HepG2 (cell line): Measurements from ENCODE around the gene SCAPER. TPM values are rescaled to one million over a fixed set of nuclear protein-coding genes. Genes with fewer than 3 reads are reported as not detected.

Experiments used
- ATAC-seq: fragments of 200-7000 bp; cut with Tn5 transposase; 3 replicates; pipeline ENCODE4 v1.9.1; 2020; ENCODE audit warnings: mild to moderate bottlenecking, moderate library complexity
- BruUV-seq: library from RNA; stranded (reverse); fragments of 400-500 nt; replicated peaks from 2 replicates; lab custom pipeline; 2021; lab: Mats Ljungman, UMichigan
- CTCF ChIA-PET: fragments of 300-600 bp; formaldehyde crosslinking; extraction: SDS; loops from one replicate; lab custom pipeline; 2021; ENCODE audit warnings: low total read pairs, inconsistent platforms, low intra/inter-chr PET ratio; lab: Yijun Ruan, JAX
- POLR2A ChIA-PET: fragments of 350-600 bp; sonication (Branson Sonifier 250); formaldehyde crosslinking; loops from one replicate; lab custom pipeline; 2020; ENCODE audit warnings: antibody characterized with exemption, inconsistent platforms; lab: Yijun Ruan, JAX
- DNase-seq: peaks from one replicate; pipeline ENCODE4 v3.0.0-alpha.2; 2015; ENCODE audit warnings: low spot score
- FAIRE-seq: peaks from 3 replicates; lab custom pipeline; 2011; peaks lifted over from hg19 to GRCh38; lab: Jason Lieb, UNC
- H2AFZ ChIP-seq: one replicate; pipeline ENCODE4 v1.6.1; 2011; ENCODE audit warnings: low read length, inconsistent platforms
- H3K27ac ChIP-seq: fragments of 300-600 bp; 3 replicates; pipeline ENCODE4 v1.8.0; 2011; ENCODE audit warnings: mixed run types, mild to moderate bottlenecking, mixed read lengths, low read length, inconsistent platforms; ENCODE audit not compliant: insufficient read depth; ENCODE audit errors: extremely low read length
- H3K27me3 ChIP-seq, 2 experiments: fragments of 200-600 bp in 1 of 2; 2 replicates in 1 of 2; 3 replicates in 1 of 2; pipeline versions ENCODE4 v1.6.0 to v1.8.0; 2011; ENCODE audit warnings: low read length in 2 of 2, mild to moderate bottlenecking in 2 of 2, moderate library complexity in 2 of 2, inconsistent platforms in 1 of 2; ENCODE audit not compliant: insufficient read depth in 2 of 2, control insufficient read depth in 1 of 2
- H3K36me3 ChIP-seq, 2 experiments: fragments of 200-600 bp in 1 of 2; replicated peaks in 1 of 2; 2 replicates in 1 of 2; 3 replicates in 1 of 2; pipeline versions ENCODE4 v1.5.1 to v1.8.0; 2011; ENCODE audit warnings: low read length in 2 of 2, inconsistent platforms in 1 of 2; ENCODE audit not compliant: insufficient read depth in 2 of 2, control insufficient read depth in 1 of 2
- H3K4me1 ChIP-seq: 2 replicates; pipeline ENCODE4 v1.5.1; 2012; ENCODE audit warnings: low read length, inconsistent platforms; ENCODE audit not compliant: insufficient read depth
- H3K4me2 ChIP-seq: 2 replicates; pipeline ENCODE4 v1.6.0; 2011; ENCODE audit warnings: low read depth, low read length, inconsistent platforms
- H3K4me3 ChIP-seq, 3 experiments: fragments of 200-600 bp in 1 of 3; sonication (generic), shearing (Covaris generic) in 1 of 3; replicated peaks in 1 of 3; 2 replicates each; pipeline ENCODE4 v1.5.1; 2011 to 2016; ENCODE audit warnings: low read length in 3 of 3, inconsistent platforms in 2 of 3, low read depth in 2 of 3, mild to moderate bottlenecking in 2 of 3, control low read depth in 1 of 3, mixed read lengths in 1 of 3; ENCODE audit not compliant: insufficient read depth in 1 of 3
- H3K79me2 ChIP-seq: one replicate; pipeline ENCODE4 v1.6.1; 2011; ENCODE audit warnings: low read length, inconsistent platforms; ENCODE audit not compliant: insufficient read depth
- H3K9ac ChIP-seq: 2 replicates; pipeline ENCODE4 v1.6.0; 2011; ENCODE audit warnings: mild to moderate bottlenecking, low read depth, low read length, inconsistent platforms; ENCODE audit not compliant: insufficient read depth
- H3K9me3 ChIP-seq: 2 replicates; pipeline ENCODE4 v1.5.1; 2012; ENCODE audit warnings: mild to moderate bottlenecking, low read length
- H4K20me1 ChIP-seq: 2 replicates; pipeline ENCODE4 v1.6.0; 2011; ENCODE audit warnings: inconsistent platforms, mild to moderate bottlenecking, low read length, moderate library complexity; ENCODE audit not compliant: insufficient read depth
- ETS1 ChIP-seq: sonication (generic); formaldehyde crosslinking; IDR thresholded peaks from 2 replicates; pipeline ENCODE4 v1.4.0; 2020; ENCODE audit warnings: missing genetic modification reagents
- NFYB ChIP-seq: sonication (generic); formaldehyde crosslinking; IDR thresholded peaks from 2 replicates; pipeline ENCODE4 v1.4.0; 2020; ENCODE audit warnings: missing genetic modification reagents
- NRL ChIP-seq: sonication (generic); formaldehyde crosslinking; IDR thresholded peaks from 2 replicates; pipeline ENCODE4 v1.5.0; 2020; ENCODE audit warnings: missing genetic modification reagents, mild to moderate bottlenecking, moderate library complexity, borderline replicate concordance
- PLRG1 ChIP-seq: fragments of 450-650 bp; conservative IDR thresholded peaks from 2 replicates; pipeline ENCODE4 v1.6.1; 2016
- ZNF615 ChIP-seq: sonication (generic); formaldehyde crosslinking; IDR thresholded peaks from 2 replicates; pipeline ENCODE4 v1.5.0; 2020; ENCODE audit warnings: mild to moderate bottlenecking, missing genetic modification reagents, borderline replicate concordance
- ZNF773 ChIP-seq: sonication (generic); formaldehyde crosslinking; IDR thresholded peaks from 2 replicates; pipeline ENCODE4 v1.4.0; 2020; ENCODE audit warnings: missing genetic modification reagents, borderline replicate concordance
- WGBS: methylation state at CpG from one replicate; pipeline ENCODE4 v1.1.6; 2017; ENCODE audit warnings: low lambda C conversion rate; 5-methylcytosine and 5-hydroxymethylcytosine counted together
- in situ Hi-C: cut with HindIII; loops from 2 replicates; pipeline ENCODE4 v1.10.0; 2017; ENCODE audit warnings: low pct_unique_long_range_greater_than_20kb; ENCODE audit not compliant: extremely low pct_ligation_motif_present
- intact Hi-C: fragments of 100-400 bp; cut with micrococcal nuclease; formaldehyde crosslinking; loops from one replicate; pipeline ENCODE4 v1.10.0; 2022; ENCODE audit not compliant: unreplicated experiment
- polyA plus RNA-seq, 8 experiments: library from polyadenylated mRNA; depleted of rRNA in 3 of 8; stranded (reverse) in 7 of 8; unstranded in 1 of 8; fragments of >200 nt; fragmentation: Illumina TruSeq in 4 of 8; extraction: Trizol in 4 of 8; gene quantifications; 2 replicates each; pipeline versions ENCODE4 v1.2.1 to v1.2.3, GENCODE V29; 2011 to 2016; ENCODE audit warnings: low read depth in 4 of 8, missing spikeins in 1 of 8, mixed read lengths in 1 of 8; ENCODE audit not compliant: insufficient read depth in 1 of 8
- total RNA-seq, 5 experiments: library from RNA; depleted of rRNA; stranded (reverse); fragments of >200 nt; fragmentation: Illumina TruSeq; extraction: Trizol; gene quantifications; 2 replicates each; pipeline ENCODE4 v1.2.3, GENCODE V29; 2016; ENCODE audit warnings: low read depth in 1 of 5
- TF ChIP-seq, protein P1 (sequence below): sonication (generic); formaldehyde crosslinking; IDR thresholded peaks from 2 replicates; pipeline ENCODE4 v1.4.0; 2020; ENCODE audit warnings: missing genetic modification reagents

SCAPER gene
- total and polyA plus RNA-seq, 2 of the 13 experiments (the other 11 are each of a cell fraction or from before 2014, with no cell fraction given) = 4.3 to 10.5 TPM

DNA sequence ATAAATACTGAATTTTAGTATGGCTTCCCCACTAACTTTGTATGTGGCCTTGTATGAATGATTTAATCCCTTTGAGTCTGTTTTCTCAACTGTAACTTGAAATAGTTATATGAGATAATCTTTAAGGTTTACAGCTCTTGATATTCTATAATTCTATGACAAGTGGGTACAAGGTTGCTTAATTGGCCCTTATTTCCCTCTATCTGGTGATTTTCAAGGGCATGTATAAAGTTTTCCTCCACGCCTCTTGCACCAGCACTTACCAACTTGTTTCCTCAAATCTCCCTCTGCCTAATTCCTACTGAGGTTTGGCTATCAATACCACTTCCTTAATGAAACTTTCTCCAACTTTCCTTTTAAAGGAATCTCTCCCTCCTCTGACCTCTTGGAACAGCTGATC is 455.7 kb downstream of the SCAPER start:
- ATAC-seq (no peak), FAIRE-seq (no peak)
- no peak overlapping the region for H3K9ac ChIP-seq
- H4K20me1 ChIP-seq = no peaks in the 10 kb centered on the region
- H3K4me2 ChIP-seq = no peak overlapping the region
- in situ Hi-C loops = no loop called here
- CTCF ChIA-PET = no interaction called here
- 100% methylated on average over 1 of the region's 1 CpG for WGBS
- no peaks in the 10 kb centered on the region for H3K36me3 ChIP-seq
- H3K4me3 ChIP-seq = no peak overlapping the region
- H3K9me3 ChIP-seq = no peaks in the 10 kb centered on the region
- no peaks in the 10 kb centered on the region for H3K27me3 ChIP-seq
- no peak overlapping the region for H2AFZ ChIP-seq
- no peaks in the 10 kb centered on the region for H3K4me1 ChIP-seq
- no TSS peak for BruUV-seq
- no peak overlapping the region for H3K27ac ChIP-seq
- no peak for TF ChIP-seq ZNF615 (CRISPR knock-in tag)
- no peak for TF ChIP-seq PLRG1
- TF ChIP-seq NRL = no peak
- TF ChIP-seq NFYB (CRISPR knock-in tag) = no peak
- TF ChIP-seq ETS1 (CRISPR knock-in tag) = no peak
- TF ChIP-seq, protein P1, sequence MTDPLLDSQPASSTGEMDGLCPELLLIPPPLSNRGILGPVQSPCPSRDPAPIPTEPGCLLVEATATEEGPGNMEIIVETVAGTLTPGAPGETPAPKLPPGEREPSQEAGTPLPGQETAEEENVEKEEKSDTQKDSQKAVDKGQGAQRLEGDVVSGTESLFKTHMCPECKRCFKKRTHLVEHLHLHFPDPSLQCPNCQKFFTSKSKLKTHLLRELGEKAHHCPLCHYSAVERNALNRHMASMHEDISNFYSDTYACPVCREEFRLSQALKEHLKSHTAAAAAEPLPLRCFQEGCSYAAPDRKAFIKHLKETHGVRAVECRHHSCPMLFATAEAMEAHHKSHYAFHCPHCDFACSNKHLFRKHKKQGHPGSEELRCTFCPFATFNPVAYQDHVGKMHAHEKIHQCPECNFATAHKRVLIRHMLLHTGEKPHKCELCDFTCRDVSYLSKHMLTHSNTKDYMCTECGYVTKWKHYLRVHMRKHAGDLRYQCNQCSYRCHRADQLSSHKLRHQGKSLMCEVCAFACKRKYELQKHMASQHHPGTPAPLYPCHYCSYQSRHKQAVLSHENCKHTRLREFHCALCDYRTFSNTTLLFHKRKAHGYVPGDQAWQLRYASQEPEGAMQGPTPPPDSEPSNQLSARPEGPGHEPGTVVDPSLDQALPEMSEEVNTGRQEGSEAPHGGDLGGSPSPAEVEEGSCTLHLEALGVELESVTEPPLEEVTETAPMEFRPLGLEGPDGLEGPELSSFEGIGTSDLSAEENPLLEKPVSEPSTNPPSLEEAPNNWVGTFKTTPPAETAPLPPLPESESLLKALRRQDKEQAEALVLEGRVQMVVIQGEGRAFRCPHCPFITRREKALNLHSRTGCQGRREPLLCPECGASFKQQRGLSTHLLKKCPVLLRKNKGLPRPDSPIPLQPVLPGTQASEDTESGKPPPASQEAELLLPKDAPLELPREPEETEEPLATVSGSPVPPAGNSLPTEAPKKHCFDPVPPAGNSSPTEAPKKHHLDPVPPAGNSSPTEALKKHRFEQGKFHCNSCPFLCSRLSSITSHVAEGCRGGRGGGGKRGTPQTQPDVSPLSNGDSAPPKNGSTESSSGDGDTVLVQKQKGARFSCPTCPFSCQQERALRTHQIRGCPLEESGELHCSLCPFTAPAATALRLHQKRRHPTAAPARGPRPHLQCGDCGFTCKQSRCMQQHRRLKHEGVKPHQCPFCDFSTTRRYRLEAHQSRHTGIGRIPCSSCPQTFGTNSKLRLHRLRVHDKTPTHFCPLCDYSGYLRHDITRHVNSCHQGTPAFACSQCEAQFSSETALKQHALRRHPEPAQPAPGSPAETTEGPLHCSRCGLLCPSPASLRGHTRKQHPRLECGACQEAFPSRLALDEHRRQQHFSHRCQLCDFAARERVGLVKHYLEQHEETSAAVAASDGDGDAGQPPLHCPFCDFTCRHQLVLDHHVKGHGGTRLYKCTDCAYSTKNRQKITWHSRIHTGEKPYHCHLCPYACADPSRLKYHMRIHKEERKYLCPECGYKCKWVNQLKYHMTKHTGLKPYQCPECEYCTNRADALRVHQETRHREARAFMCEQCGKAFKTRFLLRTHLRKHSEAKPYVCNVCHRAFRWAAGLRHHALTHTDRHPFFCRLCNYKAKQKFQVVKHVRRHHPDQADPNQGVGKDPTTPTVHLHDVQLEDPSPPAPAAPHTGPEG (CRISPR knock-in tag) = no peak
- TF ChIP-seq ZNF773 (CRISPR knock-in tag) = no peak
- TF ChIP-seq, all 625 proteins: peak for 0
- DNase-seq = no peak
- POLR2A ChIA-PET = no interaction called here
- H3K79me2 ChIP-seq = no peaks in the 10 kb centered on the region
- intact Hi-C loops = no loop called here
